ENCODE results near the gene PPP2R5D.

Gene PPP2R5D

GRCh38 chr6:42966571-42966970 is 17.8 kb upstream of the PPP2R5D start:
- no peak overlapping the region for H3K27ac ChIP-seq
- no peak for TF ChIP-seq ZFX (IDR thresholded peaks at IDR 0.05)
- no peak for TF ChIP-seq CTCF (conservative IDR thresholded peaks at IDR 0.05)

GRCh38 chr6:42967228-42967627 is 17.1 kb upstream of the PPP2R5D start:
- TF ChIP-seq ZFX (IDR thresholded peaks at IDR 0.05) (no peak), CTCF (conservative IDR thresholded peaks at IDR 0.05) (no peak)
- H3K27ac ChIP-seq: no peak overlapping the region

- no peak overlapping the region for H3K27ac ChIP-seq
- no peak for TF ChIP-seq CTCF (conservative IDR thresholded peaks at IDR 0.05)
- TF ChIP-seq ZFX (IDR thresholded peaks at IDR 0.05): no peak
These were observed 16.2 kb upstream of the PPP2R5D start for GRCh38 chr6:42968126-42968701.

GRCh38 chr6:42968783-42969182 is 15.6 kb upstream of the PPP2R5D start:
- TF ChIP-seq ZFX (IDR thresholded peaks at IDR 0.05) (no peak), CTCF (conservative IDR thresholded peaks at IDR 0.05) (no peak)
- no peak overlapping the region for H3K27ac ChIP-seq

- TF ChIP-seq ZFX (IDR thresholded peaks at IDR 0.05) (no peak), CTCF (conservative IDR thresholded peaks at IDR 0.05) (no peak)
- no peak overlapping the region for H3K27ac ChIP-seq
These were observed 14.9 kb upstream of the PPP2R5D start for GRCh38 chr6:42969431-42969830.

GRCh38 chr6:42969934-42970333 is 14.4 kb upstream of the PPP2R5D start:
- no peak for TF ChIP-seq CTCF (conservative IDR thresholded peaks at IDR 0.05)
- no peak for TF ChIP-seq ZFX (IDR thresholded peaks at IDR 0.05)
- H3K27ac ChIP-seq: no peak overlapping the region

- no peak for TF ChIP-seq ZFX (IDR thresholded peaks at IDR 0.05)
- TF ChIP-seq CTCF (conservative IDR thresholded peaks at IDR 0.05): no peak
- H3K27ac ChIP-seq: no peak overlapping the region
These were observed 13.3 kb upstream of the PPP2R5D start for GRCh38 chr6:42970871-42971612.
